ENCODE measurements around the gene FAM216A. TPM values are rescaled to one million over a fixed set of nuclear protein-coding genes. Genes with fewer than 3 reads are reported as not detected.

The FAM216A gene
- total and polyA plus RNA-seq, 5 donors from 2014 or later, result 3.1 to 9.8 (median 4.3) TPM

DNA sequence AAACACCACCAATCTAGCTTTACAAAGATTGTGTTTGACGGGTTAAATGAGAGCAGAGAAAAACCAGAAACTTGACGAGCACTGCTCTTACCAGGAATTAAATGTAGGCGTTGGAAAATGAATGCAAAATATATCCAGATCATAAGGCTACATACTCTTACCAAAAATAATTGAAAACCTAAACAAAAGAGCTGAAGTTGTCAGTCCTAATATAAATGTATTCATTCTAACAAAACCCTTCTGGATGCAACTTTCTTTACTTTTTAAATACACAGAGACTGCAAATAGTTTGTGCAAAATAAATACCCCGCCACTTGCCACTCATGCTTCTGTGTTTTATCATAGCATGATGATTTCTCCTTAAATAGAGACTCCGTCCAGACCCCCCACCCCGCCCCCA lies 66.2 kb downstream of the FAM216A start:
- DNase-seq (no peak), ATAC-seq (ENCODE audit: low read depth in 2 of 2) (no peak)
- H3K9me3 ChIP-seq (ENCODE audit: control insufficient read depth in 2 of 2, low read length in 2 of 2), result no peaks in the 10 kb centered on the region
- no peaks in the 10 kb centered on the region for H3K27me3 ChIP-seq (ENCODE audit: control insufficient read depth, insufficient read depth, low read length)
- Mint-ChIP-seq H3K36me3 (peaks cover 42% of the 10 kb centered on the region), H3K9me3 (no peaks in the 10 kb centered on the region), H3K27ac (peak overlapping the region in 1 of 3 donors; percentile 41), H3K4me1 (peaks cover 18 to 36% (median 31%) of the 10 kb centered on the region in 4 donors), H3K27me3 (no peaks in the 10 kb centered on the region), H3K4me3 (no peak overlapping the region)
- no peaks in the 10 kb centered on the region for H3K4me1 ChIP-seq (ENCODE audit: control insufficient read depth, insufficient read depth, low read length, poor library complexity, severe bottlenecking)
- H3K27ac ChIP-seq (ENCODE audit: insufficient read depth, low read length, poor library complexity, severe bottlenecking), result no peak overlapping the region
- H3K36me3 ChIP-seq (ENCODE audit: control insufficient read depth, insufficient read depth, low read length), result peaks cover 54% of the 10 kb centered on the region
- no peak overlapping the region for H3K4me3 ChIP-seq (ENCODE audit: low read depth, low read length)

DNA sequence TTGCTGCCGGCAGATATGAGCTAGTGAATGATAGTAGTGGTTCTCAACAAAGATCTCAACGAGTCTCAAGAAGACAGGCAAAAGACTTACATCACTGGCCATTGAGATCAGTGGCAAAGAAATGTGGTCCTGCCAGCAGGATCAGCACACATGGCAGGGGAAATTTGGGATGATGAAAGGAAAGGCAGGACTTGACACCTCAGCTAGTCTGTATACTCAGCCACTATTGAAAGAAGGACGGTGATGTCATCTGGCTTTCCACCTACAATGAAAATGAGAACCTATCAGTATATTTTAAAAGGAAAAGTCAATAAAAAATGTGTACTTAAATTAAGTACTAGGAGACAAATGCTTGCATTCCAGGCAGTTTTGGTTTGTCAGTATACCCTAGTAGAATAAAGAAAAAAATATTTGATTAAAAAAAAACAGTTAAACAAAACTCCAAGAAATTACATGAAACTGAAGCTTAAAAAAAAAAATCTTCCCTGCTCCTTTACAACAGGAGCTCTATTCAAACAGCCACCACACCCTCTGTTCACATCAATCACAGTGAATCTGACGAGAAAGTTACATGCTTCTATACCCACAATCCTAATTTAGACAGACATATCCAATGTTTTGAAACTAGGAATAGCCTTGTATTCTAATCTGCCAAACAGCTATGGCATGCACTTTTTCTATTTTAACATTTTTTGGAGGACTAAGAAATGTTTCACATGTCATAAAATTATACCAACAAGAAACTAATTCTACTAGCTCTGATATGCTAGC lies 68.4 kb downstream of the FAM216A start:
- DNase-seq (no peak), ATAC-seq (ENCODE audit: low read depth in 2 of 2) (no peak)
- no peaks in the 10 kb centered on the region for H3K27me3 ChIP-seq (ENCODE audit: control insufficient read depth, insufficient read depth, low read length)
- Mint-ChIP-seq H3K4me3 (no peak overlapping the region), H3K4me1 (peaks cover 11 to 27% (median 17%) of the 10 kb centered on the region in 4 donors), H3K36me3 (peaks cover 39% of the 10 kb centered on the region), H3K9me3 (no peaks in the 10 kb centered on the region), H3K27ac (peak overlapping the region in 1 of 3 donors; percentile 64), H3K27me3 (no peaks in the 10 kb centered on the region)
- no peak overlapping the region for H3K4me3 ChIP-seq (ENCODE audit: low read depth, low read length)
- H3K36me3 ChIP-seq (ENCODE audit: control insufficient read depth, insufficient read depth, low read length), result peaks cover 53% of the 10 kb centered on the region
- no peaks in the 10 kb centered on the region for H3K9me3 ChIP-seq (ENCODE audit: control insufficient read depth in 2 of 2, low read length in 2 of 2)
- H3K4me1 ChIP-seq (ENCODE audit: control insufficient read depth, insufficient read depth, low read length, poor library complexity, severe bottlenecking), result no peaks in the 10 kb centered on the region
- no peak overlapping the region for H3K27ac ChIP-seq (ENCODE audit: insufficient read depth, low read length, poor library complexity, severe bottlenecking)

DNA sequence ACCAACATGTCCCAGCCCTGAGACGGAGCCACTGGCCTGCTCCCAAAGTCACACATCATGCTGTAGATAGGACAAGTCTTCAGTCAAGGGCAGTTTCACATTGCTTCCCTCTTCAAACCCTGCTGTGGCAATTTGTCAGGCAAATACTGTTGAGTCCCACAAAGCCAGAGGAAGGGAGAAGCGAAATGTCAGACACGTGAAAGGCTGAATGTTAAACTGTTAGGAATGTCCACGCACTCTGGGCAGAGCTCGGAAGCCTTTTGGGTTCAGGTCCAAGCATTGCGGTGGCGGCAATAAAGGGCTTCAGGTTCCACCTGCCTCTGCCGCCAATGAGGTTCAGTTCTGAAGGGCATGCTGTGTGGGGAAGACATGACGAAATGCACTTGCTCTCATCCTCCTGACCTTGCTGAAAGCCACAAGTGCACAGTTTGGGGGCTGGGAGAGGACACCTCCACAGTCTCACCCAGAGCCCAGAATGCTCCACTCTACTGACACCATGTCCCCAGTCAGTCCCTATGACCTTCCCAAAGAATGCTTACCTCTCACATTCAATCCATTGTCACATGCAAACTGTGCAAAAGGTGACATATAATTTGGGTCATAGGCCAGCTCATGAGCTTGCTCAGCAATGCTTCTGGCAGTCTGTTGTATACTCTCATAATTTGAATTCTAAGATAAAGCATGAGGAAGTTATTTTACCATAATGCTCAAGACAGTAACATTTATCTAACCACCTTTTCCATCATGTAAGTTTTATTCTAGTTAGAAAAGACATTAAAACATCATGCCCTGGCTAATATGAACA lies 69.2 kb downstream of the FAM216A start:
- Histone ChIP-seq H3K9me3 (ENCODE audit: control insufficient read depth in 2 of 2, low read length in 2 of 2) (no peaks in the 10 kb centered on the region), H3K27me3 (ENCODE audit: control insufficient read depth, insufficient read depth, low read length) (no peaks in the 10 kb centered on the region), H3K36me3 (ENCODE audit: control insufficient read depth, insufficient read depth, low read length) (peaks cover 55% of the 10 kb centered on the region), H3K4me1 (ENCODE audit: control insufficient read depth, insufficient read depth, low read length, poor library complexity, severe bottlenecking) (no peaks in the 10 kb centered on the region), H3K4me3 (ENCODE audit: low read depth, low read length) (no peak overlapping the region), H3K27ac (ENCODE audit: insufficient read depth, low read length, poor library complexity, severe bottlenecking) (no peak overlapping the region)
- Mint-ChIP-seq H3K4me3 (no peak overlapping the region), H3K27me3 (no peaks in the 10 kb centered on the region), H3K36me3 (peaks cover 40% of the 10 kb centered on the region), H3K4me1 (peaks cover 9 to 22% (median 11%) of the 10 kb centered on the region in 4 donors), H3K27ac (peak overlapping the region in 1 of 3 donors; percentile 64), H3K9me3 (no peaks in the 10 kb centered on the region)
- DNase-seq (no peak), ATAC-seq (ENCODE audit: low read depth in 2 of 2) (no peak)

DNA sequence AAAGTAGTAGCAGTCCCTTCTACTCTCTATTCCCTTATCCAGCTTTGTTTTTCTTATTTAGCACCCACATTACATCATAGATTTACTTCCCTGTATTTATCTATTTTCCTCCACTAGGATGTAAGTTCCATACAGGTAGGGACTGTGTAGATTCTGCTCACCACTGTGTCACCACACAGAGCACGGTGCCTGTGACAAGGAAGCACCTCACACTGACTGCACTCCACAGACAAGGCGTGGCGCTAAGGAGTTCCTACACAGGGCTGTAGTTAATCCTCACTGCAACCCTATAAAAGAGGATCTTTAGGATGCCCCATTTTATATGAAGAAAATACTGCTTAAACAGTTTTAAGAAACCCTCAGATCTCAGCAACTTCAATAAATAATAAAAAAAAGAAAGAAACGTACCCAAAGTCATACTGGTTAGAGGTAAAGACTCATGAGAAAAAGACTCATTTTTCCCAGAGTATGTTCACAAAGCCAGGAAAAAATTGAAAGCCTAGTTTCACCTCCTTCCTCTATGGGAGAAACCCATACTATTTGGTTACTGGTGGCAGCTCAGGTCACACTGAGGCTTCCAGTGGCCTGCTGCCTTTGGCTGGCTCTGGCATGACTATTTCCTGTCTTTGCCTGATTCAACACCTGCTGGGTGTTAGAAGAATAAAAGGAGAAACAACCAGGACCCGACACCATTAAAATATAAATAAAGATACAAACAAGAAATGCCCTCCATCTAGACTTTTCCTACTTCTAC lies 70.4 kb downstream of the FAM216A start:
- Histone ChIP-seq H3K9me3 (ENCODE audit: control insufficient read depth in 2 of 2, low read length in 2 of 2) (no peaks in the 10 kb centered on the region), H3K27me3 (ENCODE audit: control insufficient read depth, insufficient read depth, low read length) (no peaks in the 10 kb centered on the region), H3K4me1 (ENCODE audit: control insufficient read depth, insufficient read depth, low read length, poor library complexity, severe bottlenecking) (no peaks in the 10 kb centered on the region), H3K4me3 (ENCODE audit: low read depth, low read length) (no peak overlapping the region), H3K27ac (ENCODE audit: insufficient read depth, low read length, poor library complexity, severe bottlenecking) (no peak overlapping the region), H3K36me3 (ENCODE audit: control insufficient read depth, insufficient read depth, low read length) (peaks cover 51% of the 10 kb centered on the region)
- no peak for DNase-seq
- no peak for ATAC-seq (ENCODE audit: low read depth in 2 of 2)
- H3K27me3 Mint-ChIP-seq, result no peaks in the 10 kb centered on the region
- peaks cover 42% of the 10 kb centered on the region for H3K36me3 Mint-ChIP-seq
- no peaks in the 10 kb centered on the region for H3K9me3 Mint-ChIP-seq
- H3K4me1 Mint-ChIP-seq, result peaks cover 14 to 27% (median 17%) of the 10 kb centered on the region in 4 donors
- no peak overlapping the region for H3K4me3 Mint-ChIP-seq
- no peak overlapping the region for H3K27ac Mint-ChIP-seq

Other genes with a start within 250 kb of the FAM216A start
- gene ATP2A2, start 187.6 kb upstream of the FAM216A start, total RNA-seq, result 119 TPM
- gene ATP2A2, start 187.6 kb upstream of the FAM216A start, polyA plus RNA-seq, result 1 to 10 TPM; 3.3 to 5.4 (median 4.2) TPM
- gene ANAPC7, start 65.1 kb upstream of the FAM216A start, total RNA-seq, result 38.4 TPM
- gene ANAPC7, start 65.1 kb upstream of the FAM216A start, polyA plus RNA-seq, result 10 to 100 TPM; 25.3 to 33.4 (median 26.3) TPM
- 249 TPM for gene ARPC3, start 18.5 kb upstream of the FAM216A start, total RNA-seq
- gene ARPC3, start 18.5 kb upstream of the FAM216A start, polyA plus RNA-seq, result 100 to 1,000 TPM; 721 to 975 (median 866) TPM
- gene GPN3, start 588 bp upstream of the FAM216A start, total RNA-seq, result 4.7 TPM
- gene GPN3, start 588 bp upstream of the FAM216A start, polyA plus RNA-seq, result 10 to 100 TPM; 20.6 to 31.0 (median 26.4) TPM
- 102 TPM for gene VPS29, start 33.3 kb downstream of the FAM216A start, total RNA-seq
- gene VPS29, start 33.3 kb downstream of the FAM216A start, polyA plus RNA-seq, result 100 to 1,000 TPM; 194 to 239 (median 210) TPM
- 0.35 TPM for gene RAD9B, start 33.5 kb downstream of the FAM216A start, total RNA-seq
- 1 to 10 TPM in 3 of 4 donors, under 1 TPM in 1; 0.91 to 1.2 (median 1.1) TPM for gene RAD9B, start 33.5 kb downstream of the FAM216A start, polyA plus RNA-seq
- 42.3 TPM for gene PPTC7, start 114.5 kb downstream of the FAM216A start, total RNA-seq
- 10 to 100 TPM in 1 of 4 donors, 1 to 10 TPM in 3; 6.7 to 10.3 (median 8.4) TPM for gene PPTC7, start 114.5 kb downstream of the FAM216A start, polyA plus RNA-seq
- gene TCTN1, start 145.3 kb downstream of the FAM216A start, total RNA-seq, result 1.6 TPM
- gene TCTN1, start 145.3 kb downstream of the FAM216A start, polyA plus RNA-seq, result 1 to 10 TPM; 2.7 to 5.8 (median 4.0) TPM
- gene HVCN1, start 220.3 kb downstream of the FAM216A start, total RNA-seq, result 6.1 TPM
- 10 to 100 TPM; 19.8 to 50.0 (median 34.8) TPM for gene HVCN1, start 220.3 kb downstream of the FAM216A start, polyA plus RNA-seq

Measured in CD4-positive, CD25-positive, alpha-beta regulatory T cell (primary cell).